GM19025 (cell line): ENCODE data around the gene WDR82.

Experiments used
- ATAC-seq: cut with Tn5 transposase; IDR thresholded peaks from one replicate; pipeline ENCODE4 v1.9.1; 2021; ENCODE audit warnings: mild to moderate bottlenecking, low read depth, moderate library complexity; ENCODE audit not compliant: unreplicated experiment

Gene WDR82

GRCh38 chr3:52262447-52262846, 16.0 kb downstream of the WDR82 start:
- ATAC-seq = no peak

GRCh38 chr3:52259448-52259847, 19.0 kb downstream of the WDR82 start:
- no peak for ATAC-seq

DNA sequence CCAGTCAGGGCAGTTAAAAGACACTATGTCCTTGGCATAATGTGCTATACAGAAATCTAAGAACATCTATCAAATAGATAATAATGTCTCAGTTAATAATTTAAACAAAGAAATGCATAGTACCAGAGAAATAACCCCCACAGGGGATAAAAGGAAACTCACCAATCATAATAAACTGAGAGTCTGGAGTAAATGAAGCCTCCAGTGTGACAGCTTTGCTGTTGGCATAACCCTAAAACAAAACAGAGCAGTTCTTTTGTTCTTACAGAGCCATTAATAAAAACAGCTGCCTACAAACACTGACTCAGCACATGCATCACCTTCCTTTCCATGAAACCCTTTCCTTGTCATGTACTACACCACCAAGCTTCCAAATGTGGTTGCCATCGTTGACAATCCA, 19.4 kb downstream of the WDR82 start:
- ATAC-seq = no peak

DNA sequence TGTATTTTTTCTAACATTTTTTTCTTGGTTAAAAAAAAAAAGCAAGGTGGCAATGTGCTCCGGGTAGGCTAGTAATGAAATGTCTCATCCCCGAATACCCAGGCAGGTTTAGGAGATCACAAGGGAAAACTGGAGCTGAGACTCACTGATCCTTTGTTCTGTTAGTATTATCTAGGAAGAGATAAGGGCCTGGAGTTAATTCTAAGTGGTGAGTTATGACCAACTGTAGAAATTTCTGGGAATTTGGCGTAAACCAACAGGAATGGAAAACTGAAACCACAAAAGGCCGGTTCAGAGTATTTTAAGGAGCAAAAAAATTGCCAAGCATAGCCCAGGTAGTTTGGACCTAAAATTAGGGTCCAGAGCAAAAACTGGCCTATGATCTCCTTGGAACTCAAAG, 20.5 kb downstream of the WDR82 start:
- ATAC-seq = no peak

DNA sequence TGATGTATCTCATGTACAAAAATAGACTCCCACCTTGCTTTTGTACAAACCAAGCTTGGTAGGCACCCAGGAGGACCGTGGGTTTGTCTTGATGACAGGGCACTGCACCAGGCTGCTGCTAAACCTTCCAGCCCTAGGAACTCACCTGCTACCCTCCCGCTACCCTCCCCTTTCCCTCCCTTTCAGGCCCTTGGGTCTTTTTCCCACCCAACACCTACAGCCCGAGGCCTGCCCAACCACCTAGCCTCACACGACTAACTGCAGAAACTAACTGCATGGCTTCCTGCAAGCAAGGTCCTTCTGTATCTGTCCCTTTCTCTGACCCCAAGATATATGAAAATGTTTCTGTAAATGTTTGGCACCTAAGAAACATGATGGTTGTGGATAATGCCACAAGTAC, 21.8 kb downstream of the WDR82 start:
- no peak for ATAC-seq

GRCh38 chr3:52256159-52256558, 22.3 kb downstream of the WDR82 start:
- ATAC-seq = no peak

DNA sequence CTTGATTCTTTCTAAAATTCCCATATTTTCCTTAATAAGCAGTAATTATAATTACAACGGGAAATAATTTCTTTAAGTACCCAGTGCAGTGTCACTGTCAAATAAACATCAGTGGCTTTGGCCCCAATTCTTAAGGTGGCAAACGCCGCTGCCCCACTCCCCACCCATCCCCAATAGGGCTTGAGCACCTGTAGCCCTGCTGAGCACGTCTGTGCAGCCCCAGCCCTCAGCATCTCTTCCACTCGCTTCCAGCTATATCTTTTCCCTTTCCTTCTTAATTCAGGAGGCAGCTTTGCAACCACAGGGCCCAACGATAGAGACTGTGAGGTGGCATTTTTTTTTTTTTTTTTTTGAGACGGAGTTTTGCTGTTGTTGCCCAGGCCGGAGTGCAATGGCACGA, 23.8 kb downstream of the WDR82 start:
- ATAC-seq = no peak

DNA sequence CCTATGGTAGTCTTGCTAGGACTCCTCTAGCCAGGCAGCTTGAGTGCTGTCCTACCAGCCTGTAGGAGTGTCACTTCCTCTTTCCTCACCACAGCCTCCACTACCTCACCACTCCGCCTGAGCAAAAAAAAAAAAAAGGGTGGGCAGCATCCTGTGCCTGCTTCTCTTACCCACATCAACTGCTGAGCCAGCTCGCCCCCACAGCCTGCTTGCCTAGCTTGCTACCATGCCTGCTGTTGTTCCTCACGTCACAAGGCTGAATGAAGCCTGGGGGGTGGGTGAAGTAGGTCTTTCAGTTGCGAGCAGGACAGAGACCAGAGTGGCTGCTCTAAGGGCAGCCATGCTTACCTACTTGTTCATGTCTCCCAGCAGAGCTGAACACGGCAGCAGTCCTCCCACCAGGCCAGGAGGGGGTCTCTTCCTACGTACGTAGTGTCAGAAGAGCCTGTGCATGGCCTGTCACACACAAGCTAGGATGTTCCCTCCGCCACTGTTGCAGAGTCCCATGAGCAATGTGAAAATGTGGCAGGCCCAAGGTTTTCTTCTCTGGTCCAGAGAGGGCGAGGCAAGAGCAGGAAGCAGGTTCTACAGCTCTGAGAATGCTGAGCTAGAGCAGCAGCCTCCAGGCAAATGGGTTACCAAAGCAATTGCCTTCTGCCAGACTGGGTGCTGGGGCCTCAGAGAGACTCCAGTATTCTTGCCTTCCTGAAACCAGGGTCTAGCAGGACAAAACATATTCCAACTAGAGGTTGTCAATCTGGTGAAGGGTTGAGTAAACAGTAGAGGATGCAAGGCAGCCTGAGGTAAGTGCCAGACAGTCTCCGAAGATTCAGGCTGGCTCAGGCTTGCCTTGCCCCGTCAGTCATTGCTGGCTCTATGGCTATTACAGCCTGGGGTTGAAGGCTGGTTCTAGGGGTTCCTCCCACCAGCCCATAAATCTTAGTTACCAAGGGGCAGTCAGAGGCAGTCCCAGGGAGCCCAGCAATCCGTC, 24.8 kb downstream of the WDR82 start:
- peak; percentile 88 for ATAC-seq

DNA sequence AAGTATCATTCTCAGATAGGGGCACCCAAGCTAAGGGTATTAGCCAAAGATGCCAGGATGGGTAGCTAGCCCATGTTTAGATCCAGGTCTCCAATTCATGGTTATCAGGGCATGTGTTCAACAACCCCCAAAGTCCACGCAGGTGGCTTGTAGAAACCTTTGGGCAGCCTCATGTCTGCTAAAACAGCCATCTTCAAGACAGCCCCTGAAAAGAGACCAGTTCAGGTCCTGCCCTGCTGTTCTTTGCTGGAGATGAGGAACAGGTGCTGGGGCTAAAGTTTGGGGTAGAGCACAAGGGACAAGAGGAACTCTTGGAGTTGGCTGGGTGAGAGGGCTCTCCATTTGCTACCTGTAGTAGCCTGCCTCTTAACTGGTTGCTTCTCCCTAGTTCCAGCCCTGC, 28.3 kb downstream of the WDR82 start:
- ATAC-seq = no peak

GRCh38 chr3:52249683-52250082, 28.8 kb downstream of the WDR82 start:
- no peak for ATAC-seq

DNA sequence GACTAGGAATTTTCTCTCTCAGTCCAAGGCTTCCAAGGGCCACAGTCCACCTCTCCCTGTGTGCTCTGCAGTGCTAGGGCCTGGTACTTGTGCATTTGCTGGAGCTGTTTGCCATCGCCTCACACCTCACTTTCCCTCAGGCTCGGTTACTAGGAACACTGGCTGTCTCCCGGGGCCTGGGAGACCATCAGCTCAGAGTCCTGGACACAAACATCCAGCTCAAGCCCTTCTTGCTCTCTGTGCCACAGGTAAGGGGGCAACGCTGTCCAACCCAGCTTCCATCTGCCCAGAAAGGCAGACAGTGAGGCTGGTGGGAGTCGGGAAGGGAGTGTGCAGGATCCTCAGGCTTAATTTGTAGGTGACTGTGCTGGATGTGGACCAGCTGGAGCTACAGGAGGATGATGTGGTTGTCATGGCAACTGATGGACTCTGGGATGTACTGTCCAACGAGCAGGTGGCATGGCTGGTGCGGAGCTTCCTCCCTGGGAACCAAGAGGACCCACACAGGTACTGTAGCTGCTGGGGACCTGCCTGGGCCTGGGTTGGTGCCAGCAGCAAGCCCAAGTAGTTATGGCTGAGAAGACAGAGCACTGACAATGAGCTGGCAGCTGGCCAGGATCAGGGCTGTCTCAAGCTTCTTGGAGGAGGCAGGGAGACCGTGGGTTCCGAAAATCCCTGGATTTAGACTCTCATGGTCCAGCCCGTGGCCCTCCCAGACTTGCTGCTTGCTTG, 29.5 kb downstream of the WDR82 start:
- no peak for ATAC-seq

GRCh38 chr3:52248165-52248541, 30.3 kb downstream of the WDR82 start:
- ATAC-seq = no peak

- no peak for ATAC-seq
Observed at GRCh38 chr3:52247409-52248164, 30.9 kb downstream of the WDR82 start.

DNA sequence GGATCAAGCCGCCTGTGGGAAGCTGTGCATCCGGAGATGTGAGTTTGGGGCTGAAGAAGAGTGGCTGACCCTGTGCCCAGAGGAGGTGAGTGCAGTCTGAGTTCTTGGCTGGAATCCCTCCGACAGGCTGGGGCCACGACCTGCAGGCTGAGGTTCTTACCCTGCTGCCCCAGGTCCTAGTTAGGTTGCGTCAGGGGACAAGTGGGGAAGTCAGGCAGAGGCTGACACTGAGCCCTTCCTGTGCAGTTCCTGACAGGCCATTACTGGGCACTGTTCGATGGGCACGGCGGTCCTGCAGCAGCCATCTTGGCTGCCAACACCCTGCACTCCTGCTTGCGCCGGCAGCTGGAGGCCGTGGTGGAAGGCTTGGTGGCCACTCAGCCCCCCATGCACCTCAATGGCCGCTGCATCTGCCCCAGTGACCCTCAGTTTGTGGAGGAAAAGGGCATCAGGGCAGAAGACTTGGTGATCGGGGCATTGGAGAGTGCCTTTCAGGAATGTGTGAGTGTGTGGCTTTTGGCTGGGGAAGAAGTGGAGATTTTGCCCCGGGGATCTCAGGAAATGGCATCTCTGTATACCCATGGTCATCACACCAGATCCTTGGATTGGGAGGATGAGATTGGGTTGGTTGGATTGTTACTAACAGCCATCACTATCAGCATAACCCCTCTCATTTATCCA, 31.6 kb downstream of the WDR82 start:
- no peak for ATAC-seq

- no peak for ATAC-seq
Observed at GRCh38 chr3:52246264-52246620, 32.2 kb downstream of the WDR82 start.

DNA sequence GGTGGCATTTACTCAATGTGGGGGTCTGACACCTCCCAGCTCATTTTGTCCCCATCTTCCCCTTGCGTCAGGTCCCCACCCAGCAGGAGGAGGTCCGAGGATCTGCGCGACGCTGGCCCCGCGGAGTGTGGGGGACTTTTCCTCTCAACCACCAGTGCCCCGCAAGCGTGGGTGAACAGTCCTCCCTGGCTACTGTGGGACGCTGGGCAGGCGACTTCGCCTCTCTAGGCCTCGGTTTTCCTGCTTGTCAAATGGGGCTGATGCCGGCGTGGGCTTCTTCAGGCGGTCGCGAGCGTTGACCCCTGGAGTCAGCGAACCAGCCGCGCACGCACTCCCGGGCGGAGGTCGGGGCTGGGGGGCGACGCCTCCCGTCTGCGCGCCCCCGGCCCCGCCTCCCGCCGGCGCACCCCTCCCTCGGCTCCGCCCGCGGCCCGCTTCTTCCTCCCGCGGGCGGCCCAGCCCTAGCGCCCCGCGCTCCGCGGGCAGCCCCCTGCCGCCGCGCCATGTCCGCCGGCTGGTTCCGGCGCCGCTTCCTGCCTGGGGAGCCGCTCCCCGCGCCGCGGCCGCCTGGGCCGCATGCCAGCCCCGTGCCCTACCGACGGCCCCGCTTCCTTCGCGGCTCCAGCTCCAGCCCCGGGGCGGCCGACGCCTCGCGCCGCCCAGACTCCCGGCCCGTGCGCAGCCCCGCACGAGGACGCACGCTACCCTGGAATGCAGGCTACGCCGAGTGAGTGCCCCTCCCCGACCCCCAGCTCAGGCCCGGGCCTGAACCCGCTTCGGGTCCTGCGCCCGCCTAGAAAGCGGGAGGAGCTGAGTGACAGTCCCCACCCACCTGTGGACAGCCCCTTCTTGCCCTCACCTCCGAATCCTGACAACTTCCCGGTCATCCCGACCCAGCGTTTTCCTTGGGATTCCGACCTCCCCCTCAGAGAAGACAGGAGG, 32.9 kb downstream of the WDR82 start, which contains the start of gene PPM1M:
Gene PPM1M, plus strand, starts transcription at position 438 of the 942 bp plus-strand sequence. Its CDS starts 66 bp downstream, at position 504.
- no peak for ATAC-seq

DNA sequence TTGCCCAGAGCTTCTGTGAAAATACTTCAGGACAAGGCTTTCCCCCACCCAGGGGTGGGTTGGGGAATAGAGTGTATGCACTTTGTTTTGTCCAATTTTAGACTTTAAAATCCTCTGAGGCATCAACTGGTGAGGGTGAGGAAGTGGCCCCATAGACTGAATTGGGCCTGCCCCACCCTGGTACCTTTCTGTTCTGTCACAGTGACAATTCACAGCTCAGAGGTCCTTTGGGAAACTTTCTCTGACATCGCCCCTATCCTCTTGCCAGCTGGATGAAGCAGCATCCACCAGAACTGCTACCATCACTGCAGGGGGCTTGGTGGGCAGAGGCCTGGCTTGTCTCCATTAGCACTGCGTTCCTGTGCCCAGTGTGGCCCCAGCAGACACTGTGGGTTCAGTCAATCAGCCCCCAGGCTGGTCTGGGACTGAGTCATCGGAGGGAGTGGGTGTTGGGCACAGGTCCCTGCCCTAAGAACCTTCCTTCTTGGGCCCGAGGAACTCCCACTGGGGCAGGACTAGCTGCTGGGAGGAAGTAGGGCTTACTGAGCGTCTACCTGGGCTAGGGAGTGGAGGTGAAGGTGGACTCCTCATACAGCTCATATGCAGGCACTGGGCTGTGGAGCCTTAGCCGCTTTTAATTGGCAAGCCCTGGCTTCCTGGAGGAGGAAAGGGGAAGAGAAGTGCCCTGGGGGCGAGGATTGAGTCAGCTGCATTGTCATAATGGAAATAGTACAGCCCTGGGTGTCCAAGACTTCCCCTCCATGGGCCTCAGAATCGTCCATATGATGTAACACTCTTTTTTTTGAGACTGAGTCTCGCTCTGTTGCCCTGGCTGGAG, 34.4 kb downstream of the WDR82 start:
- ATAC-seq = no peak

DNA sequence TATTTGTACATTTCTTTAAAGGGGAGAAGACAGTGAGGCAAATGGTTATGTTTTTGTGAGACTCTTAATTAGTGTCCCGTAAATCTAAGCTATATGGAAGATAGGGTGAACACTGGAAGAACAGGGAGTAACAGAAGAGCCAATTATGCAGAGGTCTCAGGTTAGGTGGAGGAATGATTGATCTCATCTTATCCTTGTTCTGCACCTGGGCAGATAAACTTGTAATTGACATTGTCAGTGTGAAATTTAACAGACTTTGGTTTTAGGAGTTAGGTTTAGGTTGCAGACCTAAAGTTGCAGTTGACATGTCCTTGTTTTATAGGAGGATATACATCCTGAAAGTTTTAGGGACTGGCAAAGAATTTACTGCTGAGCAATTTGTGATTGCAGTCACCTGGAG, 36.4 kb downstream of the WDR82 start:
- ATAC-seq = no peak
